ENCODE measurements around the gene TTLL5.

DNA sequence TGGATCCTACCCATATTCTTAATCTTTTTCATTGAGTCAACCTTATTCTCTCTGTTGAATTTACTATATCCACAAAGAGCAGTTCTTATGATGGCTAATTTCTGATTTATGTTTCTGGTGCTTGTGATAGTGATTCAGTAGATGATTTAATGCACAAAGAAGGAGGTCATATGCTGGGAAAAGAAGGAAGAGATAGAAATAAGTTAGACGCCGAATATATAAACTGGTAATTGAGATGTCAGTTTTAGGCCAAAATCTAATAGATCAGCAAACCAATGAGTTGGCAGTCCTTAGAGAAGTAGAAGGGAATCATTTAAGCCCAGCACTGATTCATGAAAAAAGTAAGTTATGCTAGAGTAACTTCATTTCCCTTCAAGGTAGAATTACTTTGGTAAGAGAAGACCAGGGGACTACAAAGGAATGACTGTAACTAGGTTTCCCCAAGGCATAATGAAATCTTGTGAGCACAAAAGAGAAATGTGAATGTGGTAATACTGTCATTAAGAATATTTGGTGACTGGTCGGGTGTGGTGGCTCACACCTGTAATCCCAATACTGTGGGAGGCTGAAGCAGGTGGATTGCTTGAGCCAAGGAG, 188.4 kb downstream of the TTLL5 start:
- TF ChIP-seq CBX5 (IDR thresholded peaks at IDR 0.05; ENCODE audit: low read depth) (no peak), POLR2AphosphoS5 (IDR thresholded peaks at IDR 0.05; ENCODE audit: low read length) (no peak), EED (IDR thresholded peaks at IDR 0.05; ENCODE audit: low read depth) (no peak), POLR2A (IDR thresholded peaks at IDR 0.05; ENCODE audit: low read depth, low read length) (no peak), CBFB (IDR thresholded peaks at IDR 0.05; ENCODE audit: low read depth) (no peak)
- TF ChIP-seq, protein P1, sequence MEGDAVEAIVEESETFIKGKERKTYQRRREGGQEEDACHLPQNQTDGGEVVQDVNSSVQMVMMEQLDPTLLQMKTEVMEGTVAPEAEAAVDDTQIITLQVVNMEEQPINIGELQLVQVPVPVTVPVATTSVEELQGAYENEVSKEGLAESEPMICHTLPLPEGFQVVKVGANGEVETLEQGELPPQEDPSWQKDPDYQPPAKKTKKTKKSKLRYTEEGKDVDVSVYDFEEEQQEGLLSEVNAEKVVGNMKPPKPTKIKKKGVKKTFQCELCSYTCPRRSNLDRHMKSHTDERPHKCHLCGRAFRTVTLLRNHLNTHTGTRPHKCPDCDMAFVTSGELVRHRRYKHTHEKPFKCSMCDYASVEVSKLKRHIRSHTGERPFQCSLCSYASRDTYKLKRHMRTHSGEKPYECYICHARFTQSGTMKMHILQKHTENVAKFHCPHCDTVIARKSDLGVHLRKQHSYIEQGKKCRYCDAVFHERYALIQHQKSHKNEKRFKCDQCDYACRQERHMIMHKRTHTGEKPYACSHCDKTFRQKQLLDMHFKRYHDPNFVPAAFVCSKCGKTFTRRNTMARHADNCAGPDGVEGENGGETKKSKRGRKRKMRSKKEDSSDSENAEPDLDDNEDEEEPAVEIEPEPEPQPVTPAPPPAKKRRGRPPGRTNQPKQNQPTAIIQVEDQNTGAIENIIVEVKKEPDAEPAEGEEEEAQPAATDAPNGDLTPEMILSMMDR (IDR thresholded peaks at IDR 0.05 in 2 of 3, conservative IDR thresholded peaks at IDR 0.05 in 1 of 3; ENCODE audit: control insufficient read depth in 2 of 3, extremely low read depth in 1 of 3, insufficient read depth in 1 of 3, low read depth in 3 of 3, low read length in 3 of 3), result no peak
